ENCODE measurements around the gene DYSF.

DNA sequence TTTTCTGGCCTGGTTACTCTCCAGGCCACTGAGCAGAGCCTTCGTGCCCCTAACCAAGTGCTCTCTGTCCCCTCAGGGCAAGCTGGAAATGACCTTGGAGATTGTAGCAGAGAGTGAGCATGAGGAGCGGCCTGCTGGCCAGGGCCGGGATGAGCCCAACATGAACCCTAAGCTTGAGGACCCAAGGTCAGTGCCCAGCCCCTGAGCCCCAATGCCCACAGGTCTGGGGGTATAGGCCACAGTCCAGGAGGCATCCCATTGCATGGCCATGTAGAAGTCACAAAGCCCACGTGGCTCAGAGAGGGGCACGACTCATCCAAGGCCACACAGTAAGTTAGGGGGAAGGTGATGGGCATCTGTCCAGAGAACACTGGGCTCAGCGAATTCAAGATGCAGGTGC, 227.6 kb downstream of the DYSF start:
- TF ChIP-seq, protein P1, sequence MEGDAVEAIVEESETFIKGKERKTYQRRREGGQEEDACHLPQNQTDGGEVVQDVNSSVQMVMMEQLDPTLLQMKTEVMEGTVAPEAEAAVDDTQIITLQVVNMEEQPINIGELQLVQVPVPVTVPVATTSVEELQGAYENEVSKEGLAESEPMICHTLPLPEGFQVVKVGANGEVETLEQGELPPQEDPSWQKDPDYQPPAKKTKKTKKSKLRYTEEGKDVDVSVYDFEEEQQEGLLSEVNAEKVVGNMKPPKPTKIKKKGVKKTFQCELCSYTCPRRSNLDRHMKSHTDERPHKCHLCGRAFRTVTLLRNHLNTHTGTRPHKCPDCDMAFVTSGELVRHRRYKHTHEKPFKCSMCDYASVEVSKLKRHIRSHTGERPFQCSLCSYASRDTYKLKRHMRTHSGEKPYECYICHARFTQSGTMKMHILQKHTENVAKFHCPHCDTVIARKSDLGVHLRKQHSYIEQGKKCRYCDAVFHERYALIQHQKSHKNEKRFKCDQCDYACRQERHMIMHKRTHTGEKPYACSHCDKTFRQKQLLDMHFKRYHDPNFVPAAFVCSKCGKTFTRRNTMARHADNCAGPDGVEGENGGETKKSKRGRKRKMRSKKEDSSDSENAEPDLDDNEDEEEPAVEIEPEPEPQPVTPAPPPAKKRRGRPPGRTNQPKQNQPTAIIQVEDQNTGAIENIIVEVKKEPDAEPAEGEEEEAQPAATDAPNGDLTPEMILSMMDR (conservative IDR thresholded peaks at IDR 0.05; ENCODE audit: low read depth, low read length) = no peak
- no peak for TF ChIP-seq EZH2 (IDR thresholded peaks at IDR 0.05; ENCODE audit: borderline replicate concordance, low read depth, low read length, poor library complexity, severe bottlenecking)
